Measurements from ENCODE around the gene UGP2. TPM values are rescaled to one million over a fixed set of nuclear protein-coding genes. Genes with fewer than 3 reads are reported as not detected.
A peak's percentile ranks its signal among the peaks of the same experiment; 100 is the strongest.

The UGP2 gene
- total and polyA plus RNA-seq, 2 of the 8 experiments (the other 6 are each of a cell fraction or from before 2014, with no cell fraction given) = 278 to 956 TPM

- ChIA-PET POLR2A (ENCODE audit: partially characterized antibody) (interaction anchor here (2.7 to 17.8 kb wide), 3 partner anchors 10 to 20 kb away, joined by 15 to 297 read pairs (median 45); partner anchors contain the start of gene UGP2), CTCF (ENCODE audit: partially characterized antibody) (interaction anchor here (2.1 kb wide), 1 partner anchor 247 kb away, joined by 8 read pairs; no protein-coding TSS in a partner anchor)
- Histone ChIP-seq H3K4me1 (replicated peaks in 1 of 4; ENCODE audit: control insufficient read depth in 3 of 4, insufficient read depth in 4 of 4, low read length in 3 of 4) (peaks cover 0 to 22% (median 6%) of the 10 kb centered on the region in 4 experiments; a peak in 4 of 7 replicates), H2BK12ac (ENCODE audit: low read depth, low read length) (no peak overlapping the region), H2BK15ac (ENCODE audit: low read length) (no peak overlapping the region), H2AFZ (ENCODE audit: low read length) (no peak overlapping the region), H3K27ac (ENCODE audit: low read depth, low read length) (no peak overlapping the region), H3K4me2 (ENCODE audit: insufficient read depth in 1 of 2, low read depth in 2 of 2, low read length in 2 of 2) (no peak overlapping the region), H4K8ac (ENCODE audit: extremely low read depth, insufficient read depth, low read length) (no peak overlapping the region), H3K23ac (ENCODE audit: insufficient read length) (no peak overlapping the region), H3K9ac (replicated peaks in 1 of 4; ENCODE audit: extremely low read depth in 1 of 4, low read depth in 3 of 4, low read length in 3 of 4) (no peak overlapping the region), H2BK20ac (ENCODE audit: low read length) (no peak overlapping the region), H4K91ac (replicated peaks; ENCODE audit: insufficient read length, low read length) (no peak overlapping the region), H3K36me3 (ENCODE audit: control insufficient read depth in 2 of 4, insufficient read depth in 4 of 4, low read length in 3 of 4) (peaks cover 17 to 100% (median 71%) of the 10 kb centered on the region in 4 experiments), H3K4ac (replicated peaks; ENCODE audit: insufficient read length, low read depth, low read length) (no peak overlapping the region), H3K27me3 (replicated peaks in 1 of 4; ENCODE audit: control insufficient read depth in 3 of 4, extremely low read depth in 1 of 4, insufficient read depth in 3 of 4, low read length in 3 of 4) (no peaks in the 10 kb centered on the region), H3K14ac (ENCODE audit: insufficient read length) (no peak overlapping the region), H2AK5ac (ENCODE audit: low read depth, low read length) (no peak overlapping the region), H2BK5ac (ENCODE audit: low read depth, low read length) (no peak overlapping the region), H3K79me2 (ENCODE audit: control insufficient read depth in 1 of 2, insufficient read depth in 2 of 2, low read length in 2 of 2) (peaks cover 4 to 100% of the 10 kb centered on the region in 2 experiments; a peak in 3 of 4 replicates), H3K4me3 (ENCODE audit: extremely low read depth in 1 of 4, insufficient read depth in 2 of 4, low read depth in 3 of 4, low read length in 4 of 4) (no peak overlapping the region), H3K9me3 (ENCODE audit: insufficient read depth in 2 of 2, low read depth in 1 of 2, low read length in 1 of 2) (no peaks in the 10 kb centered on the region), H4K20me1 (replicated peaks in 1 of 2; ENCODE audit: control insufficient read depth in 1 of 2, insufficient read depth in 2 of 2, low read length in 2 of 2) (peaks cover 12 to 25% of the 10 kb centered on the region in 2 experiments), H3K56ac (replicated peaks; ENCODE audit: insufficient read length, low read depth, low read length) (no peak overlapping the region), H3K18ac (ENCODE audit: extremely low read depth, low read length) (no peak overlapping the region), H4K5ac (ENCODE audit: insufficient read length, low read depth, low read length) (no peak overlapping the region), H3K79me1 (ENCODE audit: low read depth, low read length) (peaks cover 9% of the 10 kb centered on the region), H2BK120ac (replicated peaks; ENCODE audit: low read depth, low read length) (no peak overlapping the region), H3K23me2 (ENCODE audit: low read depth, low read length) (no peaks in the 10 kb centered on the region)
- no peak for DNase-seq (ENCODE audit: low read depth in 1 of 2, low spot score in 2 of 2)
- TF ChIP-seq RXRA (IDR thresholded peaks at IDR 0.05; ENCODE audit: insufficient read depth, low read depth, low read length) (no peak), SIN3A (conservative IDR thresholded peaks at IDR 0.05 in 1 of 2, IDR thresholded peaks at IDR 0.05 in 1 of 2; ENCODE audit: low read depth in 1 of 2, low read length in 2 of 2) (no peak), TAF1 (IDR thresholded peaks at IDR 0.05; ENCODE audit: low read depth, low read length) (no peak), NANOG (IDR thresholded peaks at IDR 0.05; ENCODE audit: insufficient read depth, low read depth, low read length, poor library complexity, severe bottlenecking) (no peak), CBX5 (IDR thresholded peaks at IDR 0.05; ENCODE audit: low read depth, low read length) (no peak), TAF7 (optimal IDR thresholded peaks at IDR 0.05; ENCODE audit: borderline replicate concordance, low read depth, low read length) (no peak), JUND (IDR thresholded peaks at IDR 0.05; ENCODE audit: low read length) (no peak), POLR2A (IDR thresholded peaks at IDR 0.05; ENCODE audit: control extremely low read depth in 1 of 2, low read depth in 2 of 2, low read length in 2 of 2) (peak in 1 of 2 experiments; percentile 27; a peak in 1 of 3 replicates)
- no peak for FAIRE-seq
- 92% methylated on average over 1 of the region's 1 CpG; no CpG with 5 or more reads in 1 of the 2 experiments for WGBS, 2 experiments (ENCODE audit: extremely low coverage in 1 of 2, insufficient coverage in 1 of 2, insufficient read length in 1 of 2, insufficient replicate concordance in 2 of 2, low coverage in 1 of 2, low lambda C conversion rate in 2 of 2, missing lambda C conversion rate in 1 of 2)
These were observed 21.1 kb downstream of the UGP2 start for GRCh38 chr2:63862806-63863205.

Data from H1 (cell line).